ENCODE data around the gene G6PC3.

G6PC3 gene

DNA sequence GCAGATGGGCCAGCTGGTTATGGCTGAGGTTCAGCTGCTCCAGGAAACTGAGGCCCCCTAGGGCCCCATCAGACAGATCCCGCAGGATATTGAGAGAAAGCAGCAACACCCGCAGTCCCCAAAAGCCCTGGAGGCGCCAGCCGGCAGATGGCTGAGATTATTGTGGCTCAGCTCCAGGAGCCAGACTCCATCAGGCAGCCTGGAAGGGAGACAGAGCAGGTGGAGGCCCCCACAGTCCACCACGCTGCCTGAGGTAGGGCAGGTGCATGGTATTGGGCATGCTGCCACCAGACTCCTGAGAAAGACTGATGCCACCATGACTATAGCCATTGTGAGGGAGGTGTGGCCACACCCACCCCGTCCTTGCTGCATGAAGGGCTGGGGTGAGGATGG, 46.3 kb upstream of the G6PC3 start:
- TF ChIP-seq, protein P1, sequence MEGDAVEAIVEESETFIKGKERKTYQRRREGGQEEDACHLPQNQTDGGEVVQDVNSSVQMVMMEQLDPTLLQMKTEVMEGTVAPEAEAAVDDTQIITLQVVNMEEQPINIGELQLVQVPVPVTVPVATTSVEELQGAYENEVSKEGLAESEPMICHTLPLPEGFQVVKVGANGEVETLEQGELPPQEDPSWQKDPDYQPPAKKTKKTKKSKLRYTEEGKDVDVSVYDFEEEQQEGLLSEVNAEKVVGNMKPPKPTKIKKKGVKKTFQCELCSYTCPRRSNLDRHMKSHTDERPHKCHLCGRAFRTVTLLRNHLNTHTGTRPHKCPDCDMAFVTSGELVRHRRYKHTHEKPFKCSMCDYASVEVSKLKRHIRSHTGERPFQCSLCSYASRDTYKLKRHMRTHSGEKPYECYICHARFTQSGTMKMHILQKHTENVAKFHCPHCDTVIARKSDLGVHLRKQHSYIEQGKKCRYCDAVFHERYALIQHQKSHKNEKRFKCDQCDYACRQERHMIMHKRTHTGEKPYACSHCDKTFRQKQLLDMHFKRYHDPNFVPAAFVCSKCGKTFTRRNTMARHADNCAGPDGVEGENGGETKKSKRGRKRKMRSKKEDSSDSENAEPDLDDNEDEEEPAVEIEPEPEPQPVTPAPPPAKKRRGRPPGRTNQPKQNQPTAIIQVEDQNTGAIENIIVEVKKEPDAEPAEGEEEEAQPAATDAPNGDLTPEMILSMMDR (IDR thresholded peaks at IDR 0.05; ENCODE audit: low read length) = no peak
- TF ChIP-seq EZH2 (optimal IDR thresholded peaks at IDR 0.05; ENCODE audit: low read depth, low read length) (no peak), EZH2phosphoT487 (IDR thresholded peaks at IDR 0.05; ENCODE audit: low read length) (no peak)
- no peaks in the 10 kb centered on the region for H3K79me2 ChIP-seq (ENCODE audit: low read length)
- H3K9ac ChIP-seq (ENCODE audit: low read length) = no peak overlapping the region
- H3K9me2 ChIP-seq (replicated peaks; ENCODE audit: insufficient read depth, low read length) = no peaks in the 10 kb centered on the region
- no peak overlapping the region for H2AFZ ChIP-seq (ENCODE audit: low read length)
- H3K27ac ChIP-seq (ENCODE audit: low read length) = no peak overlapping the region
- H3F3A ChIP-seq (ENCODE audit: insufficient read depth, low read length) = no peaks in the 10 kb centered on the region
- H3K27me3 ChIP-seq (replicated peaks; ENCODE audit: insufficient read depth, low read length) = no peaks in the 10 kb centered on the region
- no peaks in the 10 kb centered on the region for H4K20me1 ChIP-seq (ENCODE audit: insufficient read depth, low read length)
- DNase-seq = no peak
- no peaks in the 10 kb centered on the region for H3K36me3 ChIP-seq (replicated peaks; ENCODE audit: insufficient read depth, low read length)
- H3K4me2 ChIP-seq (ENCODE audit: low read depth, low read length) = no peak overlapping the region
- no peaks in the 10 kb centered on the region for H3K9me3 ChIP-seq (replicated peaks; ENCODE audit: insufficient read depth, low read length)
- H3K4me1 ChIP-seq (ENCODE audit: low read length) = no peaks in the 10 kb centered on the region
- H3K4me3 ChIP-seq (ENCODE audit: low read length) = no peak overlapping the region

DNA sequence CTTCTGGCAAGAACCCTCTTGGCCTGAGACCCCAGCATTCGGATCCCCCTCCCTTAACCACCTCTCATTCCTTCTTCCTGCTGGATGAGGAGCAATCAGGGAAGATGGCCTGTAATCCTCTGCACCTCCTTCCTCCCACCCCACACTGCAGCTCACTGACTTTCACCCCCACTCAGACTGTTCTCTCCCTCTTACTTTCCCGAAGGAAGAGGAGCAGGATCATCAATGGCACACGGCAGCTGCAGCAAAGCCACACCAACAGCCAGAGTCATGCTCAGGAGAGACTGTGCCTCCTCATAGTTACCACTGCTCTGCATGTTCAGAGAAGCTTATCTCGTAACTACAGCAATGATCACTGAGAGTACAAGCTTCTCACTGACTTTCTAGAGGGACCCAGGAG, 45.7 kb upstream of the G6PC3 start:
- no peaks in the 10 kb centered on the region for H3K9me3 ChIP-seq (replicated peaks; ENCODE audit: insufficient read depth, low read length)
- H3F3A ChIP-seq (ENCODE audit: insufficient read depth, low read length) = no peaks in the 10 kb centered on the region
- no peak for TF ChIP-seq EZH2 (optimal IDR thresholded peaks at IDR 0.05; ENCODE audit: low read depth, low read length)
- TF ChIP-seq, protein P1 (IDR thresholded peaks at IDR 0.05; ENCODE audit: low read length) = no peak
- no peak for TF ChIP-seq EZH2phosphoT487 (IDR thresholded peaks at IDR 0.05; ENCODE audit: low read length)
- no peaks in the 10 kb centered on the region for H3K4me1 ChIP-seq (ENCODE audit: low read length)
- no peak overlapping the region for H3K4me2 ChIP-seq (ENCODE audit: low read depth, low read length)
- no peak for DNase-seq
- no peak overlapping the region for H3K9ac ChIP-seq (ENCODE audit: low read length)
- no peak overlapping the region for H3K27ac ChIP-seq (ENCODE audit: low read length)
- no peaks in the 10 kb centered on the region for H3K79me2 ChIP-seq (ENCODE audit: low read length)
- H3K36me3 ChIP-seq (replicated peaks; ENCODE audit: insufficient read depth, low read length) = no peaks in the 10 kb centered on the region
- H2AFZ ChIP-seq (ENCODE audit: low read length) = no peak overlapping the region
- H3K27me3 ChIP-seq (replicated peaks; ENCODE audit: insufficient read depth, low read length) = no peaks in the 10 kb centered on the region
- no peak overlapping the region for H3K4me3 ChIP-seq (ENCODE audit: low read length)
- H4K20me1 ChIP-seq (ENCODE audit: insufficient read depth, low read length) = no peaks in the 10 kb centered on the region
- H3K9me2 ChIP-seq (replicated peaks; ENCODE audit: insufficient read depth, low read length) = no peaks in the 10 kb centered on the region

DNA sequence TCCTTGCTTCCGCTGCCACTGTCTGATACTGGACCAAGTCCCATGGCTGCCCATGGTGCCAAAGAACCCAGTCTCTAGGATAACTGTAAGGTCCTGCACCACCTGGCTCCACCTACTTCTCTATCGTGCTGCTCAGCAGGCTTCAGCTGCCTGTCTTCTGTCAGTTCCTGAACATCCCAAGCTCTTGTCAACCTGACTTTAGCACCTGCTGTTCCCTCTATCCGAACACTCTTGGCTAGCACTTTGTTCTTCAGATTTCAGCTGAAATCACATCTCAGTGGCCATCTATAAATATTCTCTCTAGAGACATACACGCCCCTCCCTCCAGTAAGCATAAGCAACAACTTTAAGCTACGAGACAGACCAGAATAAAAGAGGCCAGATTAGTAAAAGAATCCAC, 40.8 kb upstream of the G6PC3 start:
- no peak overlapping the region for H3K9ac ChIP-seq (ENCODE audit: low read length)
- H3K4me3 ChIP-seq (ENCODE audit: low read length) = no peak overlapping the region
- no peak for TF ChIP-seq EZH2phosphoT487 (IDR thresholded peaks at IDR 0.05; ENCODE audit: low read length)
- TF ChIP-seq EZH2 (optimal IDR thresholded peaks at IDR 0.05; ENCODE audit: low read depth, low read length) = no peak
- TF ChIP-seq, protein P1 (IDR thresholded peaks at IDR 0.05; ENCODE audit: low read length) = no peak
- no peaks in the 10 kb centered on the region for H3K36me3 ChIP-seq (replicated peaks; ENCODE audit: insufficient read depth, low read length)
- H3K27me3 ChIP-seq (replicated peaks; ENCODE audit: insufficient read depth, low read length) = no peaks in the 10 kb centered on the region
- H3K27ac ChIP-seq (ENCODE audit: low read length) = no peak overlapping the region
- no peaks in the 10 kb centered on the region for H3F3A ChIP-seq (ENCODE audit: insufficient read depth, low read length)
- no peak overlapping the region for H2AFZ ChIP-seq (ENCODE audit: low read length)
- no peaks in the 10 kb centered on the region for H3K79me2 ChIP-seq (ENCODE audit: low read length)
- DNase-seq = no peak
- no peaks in the 10 kb centered on the region for H3K9me3 ChIP-seq (replicated peaks; ENCODE audit: insufficient read depth, low read length)
- H3K9me2 ChIP-seq (replicated peaks; ENCODE audit: insufficient read depth, low read length) = no peaks in the 10 kb centered on the region
- H3K4me2 ChIP-seq (ENCODE audit: low read depth, low read length) = no peak overlapping the region
- no peaks in the 10 kb centered on the region for H3K4me1 ChIP-seq (ENCODE audit: low read length)
- no peaks in the 10 kb centered on the region for H4K20me1 ChIP-seq (ENCODE audit: insufficient read depth, low read length)

Data from MM.1S (cell line).